ENCODE measurements around the gene PARVB. TPM values are rescaled to one million over a fixed set of nuclear protein-coding genes. Genes with fewer than 3 reads are reported as not detected.
"Not testable (repeated sequence)": the region's sequence is repeated elsewhere in the genome, so short reads cannot be mapped to it uniquely, and the experiment has no call there.

PARVB gene
- total RNA-seq, 1 experiment from 2014 or later: 106 TPM

- DNase-seq (ENCODE audit: low read depth): no peak
- in situ Hi-C loops (cut with HindIII; ENCODE audit: low pct_unique_long_range_greater_than_20kb, low sequenced_read_pairs): no loop called here
Observed at GRCh38 chr22:44042249-44043218, 18.4 kb downstream of the PARVB start.

GRCh38 chr22:44045145-44045544 lies 21.0 kb downstream of the PARVB start:
- no peak for DNase-seq (ENCODE audit: low read depth)
- in situ Hi-C loops (cut with HindIII; ENCODE audit: low pct_unique_long_range_greater_than_20kb, low sequenced_read_pairs): no loop called here

DNA sequence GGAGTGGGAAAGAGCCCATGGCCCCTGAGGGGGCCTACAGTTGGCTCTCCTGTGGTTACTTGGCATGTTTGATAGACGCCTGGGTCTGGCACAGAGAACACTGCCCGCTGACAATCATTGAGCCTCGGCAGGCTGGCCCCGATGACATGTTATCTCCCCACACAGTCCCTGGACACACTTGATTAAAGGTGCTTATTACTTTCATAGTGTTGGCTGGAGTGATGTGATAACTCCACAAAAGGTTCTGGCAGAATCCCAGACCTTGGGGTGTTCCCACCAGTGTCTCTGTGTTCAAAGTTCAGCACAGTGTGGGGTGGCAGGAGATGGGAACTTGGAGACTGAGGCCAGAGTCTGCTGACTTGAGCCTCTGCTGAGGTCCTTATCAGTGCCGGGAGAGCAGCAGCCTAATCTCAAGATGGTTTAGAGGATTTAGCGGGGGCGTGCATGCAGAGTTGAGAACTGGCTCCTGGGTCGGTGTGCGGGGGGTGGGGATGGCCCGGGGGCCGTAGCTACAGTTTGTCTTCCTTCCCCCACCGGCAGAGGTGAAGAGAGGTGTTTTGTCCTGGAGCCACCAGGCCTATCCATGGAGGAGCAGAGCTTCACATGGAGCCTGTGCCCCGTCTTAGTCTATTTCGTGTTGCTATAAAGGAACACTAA lies 22.5 kb downstream of the PARVB start:
- in situ Hi-C loops (cut with HindIII; ENCODE audit: low pct_unique_long_range_greater_than_20kb, low sequenced_read_pairs): no loop called here
- DNase-seq (ENCODE audit: low read depth): no peak

DNA sequence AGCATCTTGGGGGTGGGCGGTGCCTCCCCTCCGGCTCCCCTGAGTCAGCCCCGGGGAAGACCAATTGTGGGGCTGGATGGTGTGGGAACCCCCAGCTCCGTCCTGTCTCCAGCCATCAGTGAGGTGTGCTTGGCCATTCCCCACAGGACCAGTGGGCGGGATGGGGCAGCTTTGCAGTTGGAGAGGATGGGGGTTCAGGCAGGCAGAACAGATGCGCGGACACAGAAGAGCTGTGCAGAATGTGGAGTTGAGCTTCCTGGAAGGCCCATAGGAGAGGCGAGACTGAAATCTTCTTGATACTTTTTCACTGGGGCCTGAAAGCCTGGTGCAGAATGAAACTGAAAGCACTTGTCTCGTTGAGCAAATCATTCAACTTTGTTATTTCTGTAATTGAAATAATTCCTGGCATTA lies 23.8 kb downstream of the PARVB start:
- in situ Hi-C loops (cut with HindIII; ENCODE audit: low pct_unique_long_range_greater_than_20kb, low sequenced_read_pairs): no loop called here
- DNase-seq (ENCODE audit: low read depth): no peak

DNA sequence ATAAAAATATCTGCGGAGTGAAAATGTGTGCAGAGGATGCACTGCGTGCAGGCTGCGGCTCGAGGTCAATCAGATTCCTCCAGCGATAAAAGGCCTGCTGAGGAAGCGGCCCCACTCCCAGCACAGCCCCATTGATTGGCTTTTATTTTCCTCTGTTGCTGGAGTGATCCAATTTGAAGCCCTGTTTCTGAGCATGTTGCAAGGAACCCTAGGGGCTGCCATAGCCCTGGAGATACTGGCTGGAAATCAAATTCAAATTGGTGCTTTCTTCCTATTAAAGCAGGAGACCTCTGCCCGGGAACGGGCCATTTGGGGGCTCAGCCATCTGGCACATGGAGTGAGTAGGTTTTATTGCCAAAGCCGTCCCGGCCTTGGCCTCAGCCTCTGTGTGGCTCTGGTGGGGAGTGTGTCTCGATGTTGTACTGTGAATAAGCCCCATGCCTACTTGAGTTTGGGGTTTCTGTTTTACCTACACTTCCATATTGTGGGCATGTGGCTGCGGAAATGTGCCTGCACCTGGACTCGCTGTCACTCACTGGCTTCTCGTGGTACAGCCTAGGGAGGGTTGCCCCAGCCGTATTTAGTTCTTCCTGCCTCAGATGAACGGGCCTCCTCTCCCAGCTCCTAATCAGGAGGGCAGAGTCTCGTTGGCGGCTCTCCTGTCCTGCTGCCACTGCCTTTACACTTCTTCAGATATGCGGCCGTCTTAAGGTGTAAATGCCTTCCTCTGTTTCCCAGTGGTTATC lies 25.6 kb downstream of the PARVB start:
- in situ Hi-C loops (cut with HindIII; ENCODE audit: low pct_unique_long_range_greater_than_20kb, low sequenced_read_pairs): no loop called here

DNA sequence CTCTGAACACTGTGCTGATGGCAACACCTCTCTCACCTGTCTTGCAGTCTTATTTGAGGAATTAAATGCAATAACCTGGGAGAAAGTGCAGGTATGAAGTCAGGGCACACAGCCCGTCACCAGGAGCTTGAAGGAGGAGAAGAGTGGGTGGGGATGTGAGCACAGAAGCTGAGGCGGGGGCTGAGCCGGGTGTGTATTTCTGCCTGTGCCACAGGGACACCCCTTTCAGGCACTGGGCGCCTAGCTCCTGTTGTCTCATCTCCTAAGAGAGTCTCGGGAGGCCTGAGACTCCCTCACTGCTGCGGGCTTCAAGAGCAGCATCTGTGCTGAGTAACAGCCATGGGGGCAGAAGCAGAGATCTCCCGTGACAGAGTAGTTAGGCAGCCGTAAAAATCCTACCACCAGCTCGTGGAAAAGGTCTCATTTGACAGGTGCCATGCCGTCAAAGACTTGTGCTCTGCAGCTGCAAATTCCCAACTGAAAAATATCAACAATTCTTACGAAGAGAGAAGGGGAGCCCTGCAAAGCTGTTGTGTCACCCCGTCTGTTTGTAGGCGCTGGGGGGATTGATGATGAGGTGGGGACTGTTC lies 26.8 kb downstream of the PARVB start:
- in situ Hi-C loops (cut with HindIII; ENCODE audit: low pct_unique_long_range_greater_than_20kb, low sequenced_read_pairs): no loop called here
- DNase-seq (ENCODE audit: low read depth): no peak

More for the DNA sequence above, 25.6 kb downstream of the PARVB start:
- no peak for DNase-seq (ENCODE audit: low read depth)

GRCh38 chr22:44051358-44051757 lies 27.3 kb downstream of the PARVB start:
- no peak for DNase-seq (ENCODE audit: low read depth)
- in situ Hi-C loops (cut with HindIII; ENCODE audit: low pct_unique_long_range_greater_than_20kb, low sequenced_read_pairs): no loop called here

DNA sequence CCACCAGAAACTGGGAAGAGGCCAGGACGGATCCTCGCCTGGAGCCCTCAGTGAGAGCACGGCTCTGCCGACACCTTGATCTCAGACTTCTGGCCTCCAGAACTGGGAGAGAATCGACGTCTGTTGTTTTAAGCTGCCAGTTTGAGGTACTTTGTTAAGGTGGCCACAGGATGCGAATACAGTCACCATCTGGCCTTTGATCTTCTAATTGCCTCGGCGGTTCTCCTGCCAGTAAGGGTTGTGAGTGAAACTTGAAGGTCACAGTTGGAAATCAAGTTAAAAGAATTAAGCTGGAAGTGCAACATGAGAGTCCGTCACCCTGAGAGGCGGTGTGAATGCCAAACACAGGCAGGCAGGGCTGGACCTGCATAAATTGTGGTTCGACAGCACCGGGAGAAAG lies 27.9 kb downstream of the PARVB start:
- in situ Hi-C loops (cut with HindIII; ENCODE audit: low pct_unique_long_range_greater_than_20kb, low sequenced_read_pairs): no loop called here
- no peak for DNase-seq (ENCODE audit: low read depth)

- in situ Hi-C loops (cut with HindIII; ENCODE audit: low pct_unique_long_range_greater_than_20kb, low sequenced_read_pairs): no loop called here
- DNase-seq (ENCODE audit: low read depth): no peak
Observed at GRCh38 chr22:44055805-44056204, 31.7 kb downstream of the PARVB start.

GRCh38 chr22:44056649-44057048 lies 32.5 kb downstream of the PARVB start:
- DNase-seq (ENCODE audit: low read depth); in situ Hi-C loops (cut with HindIII; ENCODE audit: low pct_unique_long_range_greater_than_20kb, low sequenced_read_pairs): not testable (repeated sequence)

DNA sequence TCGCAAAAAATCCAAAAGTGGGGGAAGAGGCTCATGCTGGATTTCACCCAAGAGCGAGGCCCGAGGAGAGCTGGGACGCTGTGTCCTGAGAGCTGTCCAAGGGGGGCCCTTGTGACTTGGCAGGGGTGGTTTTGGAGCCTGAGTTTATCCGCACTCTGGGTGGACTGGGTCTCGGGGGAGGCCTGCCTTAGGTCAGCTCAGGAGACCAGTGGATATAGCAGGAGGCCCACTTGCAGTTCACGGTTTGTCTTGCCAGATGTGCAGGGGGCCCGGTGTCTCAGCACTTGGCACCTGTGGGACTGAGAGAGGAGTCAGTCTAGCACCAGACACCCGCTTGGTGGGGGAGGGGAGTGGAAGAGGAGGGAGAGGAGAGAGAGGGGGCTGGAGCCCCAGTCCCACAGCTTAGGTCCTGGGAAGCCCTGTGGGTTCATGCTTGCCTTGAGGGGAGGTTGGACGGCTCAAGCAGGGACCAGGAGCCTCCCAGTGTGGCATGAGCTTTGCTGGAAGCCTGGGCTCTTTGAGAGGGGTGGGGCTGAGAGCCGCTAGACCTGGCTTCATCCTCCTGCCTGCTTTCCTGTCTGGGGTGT lies 33.4 kb downstream of the PARVB start:
- DNase-seq (ENCODE audit: low read depth): no peak
- in situ Hi-C loops (cut with HindIII; ENCODE audit: low pct_unique_long_range_greater_than_20kb, low sequenced_read_pairs): no loop called here

DNA sequence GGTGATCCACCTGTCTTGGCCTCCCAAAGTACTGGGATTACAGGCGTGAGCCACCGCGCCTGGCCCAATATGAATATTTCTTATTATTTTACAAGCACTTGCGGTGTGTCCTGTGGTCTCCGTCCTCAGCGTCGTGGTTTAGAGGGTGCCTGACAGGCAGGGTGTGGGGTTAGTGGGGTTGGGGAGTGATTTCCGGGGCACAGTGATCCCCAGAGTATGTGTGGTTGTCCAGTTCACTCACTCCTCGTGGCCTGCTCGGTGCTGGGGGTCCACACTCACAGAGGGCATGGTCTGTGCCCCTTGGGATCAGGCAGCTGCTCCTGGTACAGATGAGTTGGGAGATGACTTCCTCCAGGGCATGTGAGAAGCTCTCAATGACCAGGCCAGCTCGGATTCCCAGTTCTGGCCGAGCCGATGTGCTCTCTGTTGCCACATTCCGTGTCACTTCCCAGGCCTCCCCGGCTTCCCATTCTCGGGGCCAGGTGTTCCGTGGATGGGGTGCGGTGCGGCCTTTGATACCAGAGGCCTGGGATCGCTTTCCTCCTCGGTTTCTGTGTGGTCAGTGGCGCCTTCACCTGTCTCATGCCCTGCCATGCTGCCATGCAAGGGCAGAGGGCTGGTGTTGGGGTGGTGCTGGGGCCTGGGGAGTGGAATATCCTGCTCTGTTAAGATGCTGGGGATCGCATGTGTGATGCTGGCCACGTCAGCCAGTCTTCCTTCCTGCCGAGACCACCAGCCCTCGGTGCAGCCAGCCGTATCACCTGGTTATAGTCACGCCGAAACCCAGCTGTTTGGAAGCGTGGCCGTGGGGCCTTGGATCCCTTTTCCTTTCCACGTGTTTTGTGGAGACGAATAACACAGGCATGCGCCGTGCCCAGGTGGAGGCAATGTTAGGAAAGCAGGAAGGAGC lies 39.6 kb downstream of the PARVB start:
- DNase-seq (ENCODE audit: low read depth): no peak
- in situ Hi-C loops (cut with HindIII; ENCODE audit: low pct_unique_long_range_greater_than_20kb, low sequenced_read_pairs): no loop called here

DNA sequence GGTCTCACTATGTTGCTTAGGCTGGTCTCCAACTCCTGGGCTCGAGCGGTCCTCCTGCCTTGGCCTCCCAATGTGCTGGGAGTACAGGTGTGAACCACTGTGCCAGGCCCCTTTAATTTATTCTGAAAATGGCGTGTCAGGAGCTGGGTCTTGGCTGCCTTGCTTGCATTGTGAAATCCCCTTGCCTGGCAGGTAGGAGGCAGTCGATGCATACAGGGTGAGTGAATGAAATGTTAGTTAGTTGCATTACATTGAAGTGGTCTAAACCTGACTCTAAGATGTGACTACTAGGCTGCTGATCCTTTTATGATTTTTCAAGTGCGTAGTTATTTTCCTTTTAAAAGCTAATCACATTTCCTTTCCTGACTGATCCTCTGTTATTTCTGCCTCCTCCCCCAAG lies 42.9 kb downstream of the PARVB start:
- no peak for DNase-seq (ENCODE audit: low read depth)
- in situ Hi-C loops (cut with HindIII; ENCODE audit: low pct_unique_long_range_greater_than_20kb, low sequenced_read_pairs): no loop called here

GRCh38 chr22:44067901-44068300 lies 43.8 kb downstream of the PARVB start:
- in situ Hi-C loops (cut with HindIII; ENCODE audit: low pct_unique_long_range_greater_than_20kb, low sequenced_read_pairs): no loop called here
- DNase-seq (ENCODE audit: low read depth): no peak

- DNase-seq (ENCODE audit: low read depth): no peak
- in situ Hi-C loops (cut with HindIII; ENCODE audit: low pct_unique_long_range_greater_than_20kb, low sequenced_read_pairs): no loop called here
Observed at GRCh38 chr22:44068422-44069191, 44.5 kb downstream of the PARVB start.

- in situ Hi-C loops (cut with HindIII; ENCODE audit: low pct_unique_long_range_greater_than_20kb, low sequenced_read_pairs): no loop called here
Observed at GRCh38 chr22:44070029-44070428, 45.9 kb downstream of the PARVB start.

More at GRCh38 chr22:44070029-44070428, 45.9 kb downstream of the PARVB start:
- no peak for DNase-seq (ENCODE audit: low read depth)

Data from Caki2 (cell line).